Fibroblast of villous mesenchyme (primary cell): ENCODE data around the gene DUSP10. TPM values are rescaled to one million over a fixed set of nuclear protein-coding genes. Genes with fewer than 3 reads are reported as not detected.

ENCODE experiments used
- DNase-seq: peaks from one replicate; pipeline ENCODE4 v3.0.0-alpha.2; 2010; ENCODE audit warnings: low read depth
- H3K4me3 ChIP-seq: 2 replicates; pipeline ENCODE4 v1.5.1; 2011; ENCODE audit warnings: low read depth, mild to moderate bottlenecking, low read length
- total RNA-seq: library from RNA; depleted of rRNA; stranded (reverse); fragments of >200 nt; gene quantifications from 2 replicates; pipeline ENCODE4 v1.2.3, GENCODE V29; 2012
- TF ChIP-seq, protein P1 (sequence below): IDR thresholded peaks from 2 replicates; pipeline ENCODE4 v1.5.1; 2012; ENCODE audit warnings: low read depth, mild to moderate bottlenecking, low read length; ENCODE audit not compliant: insufficient read depth

The DUSP10 gene
- total RNA-seq, 1 donor, result 35.8 TPM

DNA sequence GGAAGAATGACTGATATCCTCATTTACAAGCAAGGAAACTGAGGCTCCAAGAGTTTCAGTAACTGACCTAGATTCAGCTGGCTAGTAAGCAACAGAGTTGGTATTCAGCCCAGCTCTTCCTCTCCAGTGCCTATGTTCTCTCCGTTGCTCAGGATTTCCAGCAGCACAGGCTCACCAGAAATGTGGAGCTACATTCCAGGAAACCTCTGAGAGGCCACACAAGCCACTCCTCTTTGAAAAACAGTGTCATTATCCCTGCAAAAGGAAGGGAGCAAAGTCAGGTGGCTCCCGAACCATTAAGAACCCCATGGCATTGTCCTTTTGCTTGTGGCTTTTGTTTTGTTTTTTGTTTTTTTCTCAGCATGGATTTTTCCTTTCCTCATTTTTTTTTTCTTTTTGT is 40.6 kb upstream of the DUSP10 start:
- no peak overlapping the region for H3K4me3 ChIP-seq
- TF ChIP-seq, protein P1, sequence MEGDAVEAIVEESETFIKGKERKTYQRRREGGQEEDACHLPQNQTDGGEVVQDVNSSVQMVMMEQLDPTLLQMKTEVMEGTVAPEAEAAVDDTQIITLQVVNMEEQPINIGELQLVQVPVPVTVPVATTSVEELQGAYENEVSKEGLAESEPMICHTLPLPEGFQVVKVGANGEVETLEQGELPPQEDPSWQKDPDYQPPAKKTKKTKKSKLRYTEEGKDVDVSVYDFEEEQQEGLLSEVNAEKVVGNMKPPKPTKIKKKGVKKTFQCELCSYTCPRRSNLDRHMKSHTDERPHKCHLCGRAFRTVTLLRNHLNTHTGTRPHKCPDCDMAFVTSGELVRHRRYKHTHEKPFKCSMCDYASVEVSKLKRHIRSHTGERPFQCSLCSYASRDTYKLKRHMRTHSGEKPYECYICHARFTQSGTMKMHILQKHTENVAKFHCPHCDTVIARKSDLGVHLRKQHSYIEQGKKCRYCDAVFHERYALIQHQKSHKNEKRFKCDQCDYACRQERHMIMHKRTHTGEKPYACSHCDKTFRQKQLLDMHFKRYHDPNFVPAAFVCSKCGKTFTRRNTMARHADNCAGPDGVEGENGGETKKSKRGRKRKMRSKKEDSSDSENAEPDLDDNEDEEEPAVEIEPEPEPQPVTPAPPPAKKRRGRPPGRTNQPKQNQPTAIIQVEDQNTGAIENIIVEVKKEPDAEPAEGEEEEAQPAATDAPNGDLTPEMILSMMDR, result no peak
- DNase-seq, result no peak

- no peak for DNase-seq
- TF ChIP-seq, protein P1, result no peak
- no peak overlapping the region for H3K4me3 ChIP-seq
These were observed 39.3 kb upstream of the DUSP10 start for GRCh38 chr1:221781102-221781755.

DNA sequence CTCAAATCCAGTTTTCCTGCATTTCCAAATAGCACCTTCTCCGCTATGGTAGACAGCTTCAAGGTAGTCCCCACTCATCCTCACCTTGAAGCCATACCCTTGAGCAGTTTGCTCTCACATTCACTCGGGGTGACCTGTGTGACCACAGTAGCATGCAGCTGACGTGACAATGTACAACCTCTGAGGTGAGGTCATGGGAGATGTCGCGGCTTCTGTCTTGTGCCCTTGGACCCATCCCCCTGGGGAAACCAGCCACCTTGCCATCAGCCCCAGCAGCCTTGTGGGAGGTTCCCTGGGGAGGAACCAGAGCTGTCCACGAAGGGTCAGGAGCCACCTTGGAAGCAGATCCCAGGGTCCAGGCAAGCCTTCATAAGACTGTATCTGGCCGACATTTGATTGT is 38.3 kb upstream of the DUSP10 start:
- DNase-seq, result no peak
- H3K4me3 ChIP-seq, result no peak overlapping the region
- TF ChIP-seq, protein P1, result no peak

GRCh38 chr1:221779771-221780170 is 37.9 kb upstream of the DUSP10 start:
- no peak for DNase-seq
- TF ChIP-seq, protein P1, result no peak
- H3K4me3 ChIP-seq, result no peak overlapping the region

- no peak for DNase-seq
- TF ChIP-seq, protein P1, result no peak
- no peak overlapping the region for H3K4me3 ChIP-seq
These were observed 36.8 kb upstream of the DUSP10 start for GRCh38 chr1:221778535-221779142.

- no peak overlapping the region for H3K4me3 ChIP-seq
- TF ChIP-seq, protein P1, result no peak
- DNase-seq, result no peak
These were observed 36.2 kb upstream of the DUSP10 start for GRCh38 chr1:221778125-221778524.
